Gastroesophageal sphincter (tissue), 4 donors: ENCODE data around the gene KLLN. TPM values are rescaled to one million over a fixed set of nuclear protein-coding genes. Genes with fewer than 3 reads are reported as not detected.

Experiments used
- ATAC-seq: fragments of 150-250 bp; one replicate; pipeline ENCODE4 v1.9.1; 2016; ENCODE audit warnings: mild to moderate bottlenecking, moderate library complexity
- H3K27ac ChIP-seq, 4 donors: fragments of 200-600 bp; sonication (generic) in 3 of 4; 1 replicate in 3 of 4; 2 replicates in 1 of 4; pipeline ENCODE4 v1.5.1; 2016 to 2019
- H3K27me3 ChIP-seq: fragments of 200-600 bp; sonication (generic); one replicate; pipeline ENCODE4 v1.5.1; 2019
- H3K36me3 ChIP-seq, 2 donors: fragments of 200-600 bp; sonication (generic); one replicate each; pipeline ENCODE4 v1.5.1; 2019; ENCODE audit warnings: control low read depth in 1 of 2
- H3K4me1 ChIP-seq, 3 donors: fragments of 200-600 bp; sonication (generic); 1 replicate in 2 of 3; 2 replicates in 1 of 3; pipeline ENCODE4 v1.5.1; 2016 to 2019; ENCODE audit warnings: control low read depth in 2 of 3
- H3K4me3 ChIP-seq, 2 donors: fragments of 200-600 bp; sonication (generic); one replicate each; pipeline ENCODE4 v1.5.1; 2019; ENCODE audit warnings: mild to moderate bottlenecking in 1 of 2, moderate library complexity in 1 of 2
- H3K9me3 ChIP-seq, 3 donors: fragments of 200-600 bp; sonication (generic); one replicate each; pipeline ENCODE4 v1.5.1; 2017 to 2019; ENCODE audit warnings: control low read depth in 2 of 3
- EP300 ChIP-seq: sonication (generic); formaldehyde crosslinking; IDR thresholded peaks from one replicate; pipeline ENCODE4 v1.6.1; 2017; ENCODE audit warnings: antibody characterized with exemption, mild to moderate bottlenecking
- POLR2A ChIP-seq, 2 donors: fragments of 450-650 bp; IDR thresholded peaks; one replicate each; pipeline ENCODE4 v1.6.1; 2017; ENCODE audit warnings: antibody characterized with exemption in 2 of 2, mild to moderate bottlenecking in 2 of 2, moderate library complexity in 1 of 2
- POLR2AphosphoS5 ChIP-seq: sonication (generic); formaldehyde crosslinking; IDR thresholded peaks from one replicate; pipeline ENCODE4 v1.6.1; 2017; ENCODE audit warnings: antibody characterized with exemption
- WGBS, 2 donors: methylation state at CpG; one replicate each; pipeline ENCODE4 v1.1.5; 2018; ENCODE audit warnings: low coverage in 1 of 2; 5-methylcytosine and 5-hydroxymethylcytosine counted together
- total RNA-seq, 4 donors: library from RNA; depleted of rRNA; stranded (reverse); fragments of >200 nt; gene quantifications; one replicate each; pipeline ENCODE4 v1.1.0, GENCODE V29; 2016
- TF ChIP-seq, protein P1 (sequence below), 4 experiments: fragments of 200-600 bp in 2 of 4; fragments of 450-650 bp in 2 of 4; sonication (generic) in 1 of 4; IDR thresholded peaks; one replicate each; pipeline ENCODE4 v1.5.1; 2017 to 2019; ENCODE audit warnings: antibody characterized with exemption in 4 of 4, mild to moderate bottlenecking in 2 of 4, moderate library complexity in 2 of 4

Gene KLLN
- total RNA-seq, 4 donors from 2014 or later, result 0.05 to 0.54 (median 0.19) TPM; not detected in 1

DNA sequence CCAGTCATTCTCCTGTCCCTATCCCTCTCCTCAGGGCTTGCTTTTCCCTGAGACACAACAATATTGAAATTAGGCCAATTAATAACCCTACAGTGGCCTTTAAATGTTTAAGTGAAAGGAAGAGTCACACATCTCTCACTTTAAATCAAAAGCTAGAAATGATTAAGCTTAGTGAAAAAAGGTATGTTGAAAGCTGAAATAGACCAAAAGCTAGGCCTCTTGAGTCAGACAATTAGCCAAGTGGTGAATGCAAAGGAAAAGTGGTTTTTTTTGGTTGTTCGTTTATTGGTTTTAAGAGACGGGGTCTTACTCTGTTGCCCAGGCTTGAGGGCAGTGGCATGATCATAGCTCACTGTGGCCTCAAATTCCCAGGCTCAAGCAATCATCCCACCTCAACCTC lies 35.7 kb downstream of the KLLN start:
- no peaks in the 10 kb centered on the region for H3K9me3 ChIP-seq
- no peak overlapping the region for H3K27ac ChIP-seq
- H3K27me3 ChIP-seq, result no peaks in the 10 kb centered on the region
- TF ChIP-seq EP300 (no peak), POLR2AphosphoS5 (no peak), POLR2A (IDR thresholded peaks at IDR 0.05) (no peak)
- TF ChIP-seq, protein P1, sequence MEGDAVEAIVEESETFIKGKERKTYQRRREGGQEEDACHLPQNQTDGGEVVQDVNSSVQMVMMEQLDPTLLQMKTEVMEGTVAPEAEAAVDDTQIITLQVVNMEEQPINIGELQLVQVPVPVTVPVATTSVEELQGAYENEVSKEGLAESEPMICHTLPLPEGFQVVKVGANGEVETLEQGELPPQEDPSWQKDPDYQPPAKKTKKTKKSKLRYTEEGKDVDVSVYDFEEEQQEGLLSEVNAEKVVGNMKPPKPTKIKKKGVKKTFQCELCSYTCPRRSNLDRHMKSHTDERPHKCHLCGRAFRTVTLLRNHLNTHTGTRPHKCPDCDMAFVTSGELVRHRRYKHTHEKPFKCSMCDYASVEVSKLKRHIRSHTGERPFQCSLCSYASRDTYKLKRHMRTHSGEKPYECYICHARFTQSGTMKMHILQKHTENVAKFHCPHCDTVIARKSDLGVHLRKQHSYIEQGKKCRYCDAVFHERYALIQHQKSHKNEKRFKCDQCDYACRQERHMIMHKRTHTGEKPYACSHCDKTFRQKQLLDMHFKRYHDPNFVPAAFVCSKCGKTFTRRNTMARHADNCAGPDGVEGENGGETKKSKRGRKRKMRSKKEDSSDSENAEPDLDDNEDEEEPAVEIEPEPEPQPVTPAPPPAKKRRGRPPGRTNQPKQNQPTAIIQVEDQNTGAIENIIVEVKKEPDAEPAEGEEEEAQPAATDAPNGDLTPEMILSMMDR (IDR thresholded peaks at IDR 0.05), result no peak
- ATAC-seq, result no peak
- H3K36me3 ChIP-seq, result no peaks in the 10 kb centered on the region
- 92 to 96% methylated on average over 2 of the region's 2 CpGs for WGBS, 2 donors
- no peaks in the 10 kb centered on the region for H3K4me1 ChIP-seq
- no peak overlapping the region for H3K4me3 ChIP-seq

DNA sequence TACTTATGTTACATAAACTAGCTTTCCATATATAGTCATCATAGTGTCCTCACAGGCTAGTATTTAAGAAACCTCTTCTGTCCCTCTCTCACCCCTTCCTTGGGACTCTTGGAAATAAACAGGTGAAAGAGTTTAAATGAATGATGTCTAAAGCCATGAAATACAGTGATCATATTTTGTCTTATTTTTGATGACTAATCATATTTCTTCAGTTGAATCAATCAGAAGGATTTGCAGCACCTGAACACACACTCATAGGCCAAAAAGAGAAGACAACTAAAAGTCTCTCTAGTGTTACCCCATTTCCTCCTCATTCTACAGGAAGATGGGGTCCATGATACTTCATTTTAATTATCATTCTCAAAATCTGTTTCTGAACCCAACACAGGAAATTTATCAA lies 36.7 kb downstream of the KLLN start:
- H3K27ac ChIP-seq, result no peak overlapping the region
- no peak for TF ChIP-seq POLR2A (IDR thresholded peaks at IDR 0.05)
- TF ChIP-seq, protein P1 (IDR thresholded peaks at IDR 0.05), result no peak
- no peak for TF ChIP-seq EP300
- TF ChIP-seq POLR2AphosphoS5, result no peak
- H3K4me1 ChIP-seq, result no peaks in the 10 kb centered on the region
- H3K9me3 ChIP-seq, result no peaks in the 10 kb centered on the region
- no peak for ATAC-seq
- no peaks in the 10 kb centered on the region for H3K27me3 ChIP-seq
- H3K4me3 ChIP-seq, result no peak overlapping the region
- H3K36me3 ChIP-seq, result no peaks in the 10 kb centered on the region

DNA sequence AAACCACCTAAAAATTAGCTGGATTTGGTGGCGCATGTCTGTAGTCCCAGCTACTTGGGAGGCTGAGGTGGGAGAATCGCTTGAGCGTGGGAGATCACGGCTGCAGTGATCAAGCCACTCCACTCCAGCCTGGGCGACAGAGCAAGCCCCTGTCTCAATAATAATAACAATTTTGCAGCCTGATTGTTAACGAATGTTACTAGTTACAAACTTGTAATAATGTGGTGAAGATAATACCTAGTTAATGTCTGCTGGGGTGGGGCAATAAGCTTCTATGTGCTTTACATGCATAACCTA lies 44.1 kb downstream of the KLLN start:
- Histone ChIP-seq H3K4me3 (peak overlapping the region in 1 of 2 donors; percentile 76), H3K36me3 (no peaks in the 10 kb centered on the region), H3K27ac (no peak overlapping the region), H3K27me3 (no peaks in the 10 kb centered on the region), H3K4me1 (peaks cover 4 to 37% (median 5%) of the 10 kb centered on the region in 3 donors), H3K9me3 (no peaks in the 10 kb centered on the region)
- no peak for ATAC-seq
- no peak for TF ChIP-seq POLR2A (IDR thresholded peaks at IDR 0.05)
- TF ChIP-seq, protein P1 (IDR thresholded peaks at IDR 0.05), result no peak
- 93% methylated on average over 6 of the region's 6 CpGs for WGBS, 2 donors

DNA sequence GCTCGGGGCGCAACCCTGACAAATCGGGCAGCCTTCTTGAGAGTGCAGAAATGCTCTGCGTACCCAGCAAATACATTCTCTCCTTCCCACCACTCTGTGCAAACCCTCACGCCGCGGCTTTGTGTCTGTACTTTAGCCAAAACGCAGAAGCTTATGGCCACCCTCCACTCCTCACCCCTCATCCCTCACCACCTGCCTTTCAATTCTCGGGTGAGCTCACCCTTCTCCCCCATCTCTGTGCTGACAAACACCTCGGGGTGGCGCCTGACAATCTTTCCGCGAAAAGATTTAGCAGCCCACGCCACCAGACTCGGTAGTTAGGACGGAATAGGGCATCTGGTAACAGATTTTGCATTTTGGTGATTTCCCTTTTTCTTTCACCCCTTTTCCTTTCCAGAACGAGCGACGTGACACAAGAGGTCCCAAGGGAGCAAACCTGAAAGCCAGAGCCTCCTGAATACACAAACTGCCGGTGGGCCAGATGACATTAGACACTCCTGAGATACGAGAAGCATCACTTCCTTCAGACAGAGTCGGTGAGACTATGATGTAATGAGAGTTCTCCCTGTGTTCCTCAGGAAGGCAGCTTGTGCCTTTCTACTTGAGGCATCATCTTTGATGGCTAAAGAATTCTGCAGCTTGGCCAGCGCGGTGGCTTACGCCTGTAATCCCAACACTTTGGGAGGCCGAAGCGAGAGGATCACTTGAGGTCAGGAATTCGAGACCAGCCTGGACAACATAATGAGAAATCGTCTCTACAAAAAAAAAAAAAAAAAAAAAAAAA lies 44.6 kb downstream of the KLLN start:
- peaks cover 4 to 37% (median 5%) of the 10 kb centered on the region in 3 donors for H3K4me1 ChIP-seq
- peak overlapping the region in 3 of 4 donors; percentile 84 to 88 (median 85) for H3K27ac ChIP-seq
- 6 to 14% methylated on average over 12 to 18 of the region's 29 CpGs for WGBS, 2 donors
- peak overlapping the region; percentile 66 to 76 for H3K4me3 ChIP-seq
- H3K36me3 ChIP-seq, result no peaks in the 10 kb centered on the region
- H3K27me3 ChIP-seq, result no peaks in the 10 kb centered on the region
- TF ChIP-seq POLR2A (IDR thresholded peaks at IDR 0.05), result no peak
- no peak for TF ChIP-seq EP300
- TF ChIP-seq, protein P1 (IDR thresholded peaks at IDR 0.05), result no peak
- ATAC-seq, result peak; percentile 28
- no peaks in the 10 kb centered on the region for H3K9me3 ChIP-seq
